NCI-H146 treated with DMSO at 0.1 percent for 48 hours (cell line): ENCODE data around the gene COL6A1.

Source experiments
- DNase-seq: peaks from one replicate; lab custom pipeline; 2025; ENCODE audit not compliant: unreplicated experiment; lab: John Stamatoyannopoulos, UW

Gene COL6A1

DNA sequence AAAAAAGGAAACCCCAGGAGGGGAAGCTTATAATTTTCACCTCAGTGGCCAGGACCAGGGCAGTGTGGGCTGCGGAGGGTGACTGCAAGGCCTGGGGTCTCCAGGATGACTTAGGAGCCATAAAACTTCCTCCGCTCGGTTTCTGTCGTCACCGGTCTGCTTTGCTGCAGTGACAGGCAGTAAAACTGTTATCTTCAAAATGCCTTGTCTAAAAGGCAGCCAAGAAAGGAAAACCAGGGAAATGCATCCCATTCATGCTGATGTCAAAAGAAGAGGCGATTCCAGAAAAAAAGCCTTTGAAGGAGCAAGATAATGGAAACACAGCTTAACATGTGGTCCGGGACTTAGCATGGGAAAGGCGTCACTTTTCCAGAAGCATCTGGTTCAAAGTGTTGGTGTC lies 42.0 kb downstream of the COL6A1 start:
- no peak for DNase-seq

DNA sequence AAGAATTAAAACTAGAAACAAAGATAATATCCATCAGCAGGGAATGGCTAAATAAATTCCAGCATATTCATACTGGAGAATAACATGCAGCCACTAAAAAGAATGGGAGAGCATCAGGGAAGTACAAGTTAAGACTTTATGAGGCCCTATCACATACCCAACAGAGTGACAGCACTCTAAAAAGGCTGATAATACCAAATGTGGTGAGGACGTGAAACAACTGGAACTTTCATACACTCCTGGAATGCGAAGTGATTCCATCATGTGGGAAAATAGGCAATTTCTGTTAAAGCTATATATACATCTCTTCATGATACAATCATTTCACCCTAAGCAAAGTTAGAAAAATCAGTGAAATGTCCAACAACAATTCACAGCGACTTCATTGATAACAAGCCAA lies 42.6 kb downstream of the COL6A1 start:
- DNase-seq = no peak

DNA sequence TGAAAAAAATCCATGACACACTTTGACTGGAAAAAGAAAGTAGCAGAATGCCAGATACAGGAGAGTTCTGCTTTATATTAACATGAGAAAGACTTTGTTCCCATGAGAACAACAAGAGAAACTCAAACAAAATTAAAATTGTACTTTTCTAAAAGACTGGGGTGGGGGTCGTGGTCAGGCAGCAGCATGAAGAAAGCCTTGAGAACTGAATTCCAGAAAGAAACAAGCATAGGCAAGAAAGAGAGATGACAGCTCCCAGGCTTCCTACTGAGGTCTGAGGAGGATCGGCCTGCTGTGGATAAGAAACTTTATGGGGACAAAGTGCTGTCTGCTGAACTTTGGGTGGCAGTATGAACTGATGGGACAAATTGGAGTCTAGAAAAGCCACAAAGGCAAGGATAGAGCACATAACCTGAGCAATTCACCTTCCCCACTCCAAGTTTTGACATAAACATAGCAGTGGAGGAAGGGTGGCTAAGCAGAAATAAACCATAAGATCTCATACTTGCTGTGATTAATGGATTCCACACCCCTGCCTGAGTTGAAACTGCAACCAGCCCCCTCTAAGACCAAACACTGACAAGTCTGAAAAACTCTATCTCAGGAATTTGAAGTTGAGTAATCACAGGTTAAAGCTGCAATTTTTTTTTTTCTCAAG lies 43.7 kb downstream of the COL6A1 start:
- no peak for DNase-seq

DNA sequence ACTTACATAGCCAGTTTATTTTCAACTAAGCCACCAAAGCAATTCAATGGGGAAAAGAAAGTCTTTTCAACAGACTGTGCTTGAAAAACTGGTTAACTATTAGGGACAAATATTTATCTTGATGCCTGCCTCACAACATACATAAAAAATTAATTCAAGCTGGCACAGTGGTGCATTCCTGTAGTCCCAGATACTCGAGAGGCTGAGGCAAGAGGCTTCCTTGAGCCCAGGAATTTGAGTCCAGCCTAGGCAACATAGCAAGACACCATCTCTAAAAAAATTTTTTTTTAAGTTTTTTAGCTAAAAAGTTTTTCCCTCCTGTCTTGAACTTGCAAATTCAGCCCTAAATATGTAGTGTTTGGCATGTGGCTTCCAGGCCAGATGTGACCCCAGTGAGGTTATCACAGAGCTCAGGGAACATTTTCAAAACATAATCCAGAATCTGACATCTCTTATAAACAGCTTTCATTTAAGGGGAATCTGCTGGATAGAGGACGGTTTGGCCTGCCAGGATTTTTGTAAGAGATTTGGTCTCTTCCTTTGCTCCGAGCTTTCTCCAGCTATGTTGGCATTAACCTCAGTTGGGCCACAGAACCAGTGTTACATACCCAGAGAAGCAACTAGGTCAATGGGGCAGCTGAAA lies 46.4 kb downstream of the COL6A1 start:
- no peak for DNase-seq

DNA sequence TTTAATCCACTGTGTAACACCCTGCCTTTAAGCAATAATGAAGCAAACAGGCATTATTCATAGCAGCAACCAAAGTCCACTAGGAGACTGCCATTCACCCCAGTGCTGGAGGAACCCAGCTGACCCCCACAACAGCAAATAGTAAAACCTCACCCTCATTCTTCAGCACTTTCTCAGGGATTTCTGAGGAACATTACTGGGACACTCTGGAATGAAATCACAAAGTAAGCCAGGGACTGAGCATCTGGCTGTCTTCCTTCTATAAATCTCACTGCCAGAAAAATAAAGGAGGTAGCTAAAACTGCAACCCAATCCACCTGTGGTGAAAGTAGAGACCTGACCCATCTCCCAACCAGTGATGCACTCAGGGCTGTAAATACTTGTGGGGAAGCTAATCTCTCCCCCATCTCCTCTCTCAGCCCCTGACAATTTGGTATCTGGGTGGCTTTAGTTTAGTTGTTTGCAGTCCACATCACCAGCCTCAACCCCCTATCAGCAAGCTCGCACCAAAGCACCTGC lies 47.1 kb downstream of the COL6A1 start:
- DNase-seq = no peak

DNA sequence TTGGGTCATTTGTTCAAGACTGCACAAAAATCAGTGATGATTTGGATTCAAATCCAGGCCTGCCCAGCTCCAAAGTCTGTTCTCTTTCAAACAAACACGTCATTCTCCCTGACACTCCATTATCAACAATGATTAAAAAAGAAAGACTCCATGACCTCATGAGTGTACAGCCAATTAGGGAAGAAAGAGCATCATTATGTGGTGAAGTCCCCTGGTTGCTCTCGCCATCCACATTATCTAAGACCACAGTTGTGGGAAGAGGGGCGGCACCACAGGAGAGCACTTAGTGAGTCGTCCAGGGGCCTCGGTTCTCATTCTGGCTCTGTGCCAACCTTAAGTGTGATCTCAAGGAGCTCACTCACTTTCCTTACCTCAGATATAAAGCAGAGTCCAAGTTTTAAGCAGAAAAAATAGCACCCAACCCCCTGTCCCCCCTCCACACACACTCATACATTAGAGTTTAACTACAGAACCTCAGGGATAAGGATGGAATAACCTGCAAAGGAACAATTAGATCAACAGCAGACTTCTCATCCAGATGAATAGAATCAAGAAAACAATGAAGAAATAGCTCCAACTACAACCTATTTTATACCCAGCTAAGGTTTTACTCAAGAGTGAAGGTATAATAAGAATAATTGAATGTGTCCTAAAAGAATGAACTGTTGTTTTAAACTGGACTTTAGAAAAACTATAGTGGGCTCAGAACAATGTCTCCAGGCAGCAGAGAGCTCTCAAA lies 47.8 kb downstream of the COL6A1 start:
- DNase-seq = no peak

DNA sequence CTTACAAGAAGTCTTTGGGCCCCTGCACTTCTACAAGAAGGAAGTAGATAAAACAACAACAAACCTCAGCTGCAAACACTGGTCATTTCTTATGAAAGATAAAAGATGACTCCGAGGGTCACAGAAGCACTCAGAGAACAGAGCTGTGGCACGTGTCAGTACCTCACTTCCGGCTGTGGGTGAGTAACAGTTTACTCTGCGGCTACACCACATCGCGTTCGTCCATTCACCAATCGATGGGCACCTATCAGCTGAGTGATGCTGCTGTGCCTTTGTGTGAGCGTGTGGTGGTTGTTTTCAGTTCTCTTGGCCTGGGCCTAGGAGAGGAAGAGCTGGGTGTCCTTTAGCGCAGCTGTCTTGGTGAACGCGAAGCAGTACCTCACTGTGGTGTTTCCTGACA lies 49.9 kb downstream of the COL6A1 start:
- no peak for DNase-seq

DNA sequence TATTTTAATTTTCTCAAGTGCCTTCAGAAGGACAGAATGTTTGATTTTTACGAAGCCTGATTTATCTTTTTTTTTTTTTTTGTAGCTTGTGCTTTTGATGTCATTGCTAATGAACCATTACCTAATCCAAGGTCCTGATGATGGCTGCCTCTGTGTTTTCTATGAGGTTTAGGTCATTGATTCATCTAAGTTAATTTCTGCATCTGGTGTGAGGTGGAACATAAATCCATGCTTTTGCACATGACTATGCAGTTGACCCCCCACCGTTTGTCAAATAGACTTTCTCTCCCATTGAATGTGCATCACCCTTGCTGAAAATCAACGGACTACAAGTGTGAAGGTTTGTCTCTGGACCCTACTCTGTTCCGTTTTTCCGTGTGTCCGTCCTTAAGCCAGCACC lies 50.5 kb downstream of the COL6A1 start:
- no peak for DNase-seq

DNA sequence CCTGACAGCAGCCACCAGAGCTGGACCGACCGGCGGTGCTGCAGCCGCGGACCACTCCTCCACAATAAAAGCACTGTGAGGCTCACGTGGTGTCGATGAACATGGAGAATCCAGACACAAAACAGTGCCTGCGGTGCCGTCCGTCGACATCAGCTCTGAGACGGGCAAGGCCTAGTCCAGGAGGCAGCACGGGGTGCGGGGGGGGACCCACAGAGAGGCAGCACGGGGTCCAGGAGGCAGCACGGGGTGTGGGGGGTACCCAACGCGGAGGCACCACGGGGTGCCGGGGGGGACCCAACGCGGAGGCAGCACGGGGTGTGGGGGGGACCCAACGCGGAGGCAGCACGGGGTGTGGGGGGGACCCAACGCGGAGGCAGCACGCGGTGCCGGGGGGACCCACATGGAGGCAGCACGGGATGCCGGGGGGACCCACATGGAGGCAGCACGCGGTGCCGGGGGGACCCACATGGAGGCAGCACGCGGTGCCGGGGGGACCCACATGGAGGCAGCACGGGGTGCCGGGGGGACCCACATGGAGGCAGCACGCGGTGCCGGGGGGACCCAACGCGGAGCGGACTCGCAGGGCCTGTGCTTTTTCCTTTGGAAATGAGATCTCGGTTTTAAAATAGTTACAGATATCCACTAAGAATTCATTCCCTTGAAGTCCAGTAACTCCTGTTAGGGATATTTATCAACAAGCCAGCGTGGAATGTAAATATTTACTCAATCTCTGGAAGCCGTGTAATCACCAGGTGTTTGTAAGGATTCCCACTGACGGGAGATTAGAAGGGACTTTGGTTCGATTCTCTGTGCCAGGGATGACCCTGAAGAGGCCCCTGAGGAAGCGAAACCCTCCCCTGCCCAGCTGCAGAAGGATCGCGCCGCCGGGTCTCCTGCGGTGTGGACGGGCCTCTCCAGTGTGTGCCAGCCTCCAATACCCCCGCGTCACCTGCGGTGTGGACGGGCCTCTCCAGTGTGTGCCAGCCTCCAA lies 52.1 kb downstream of the COL6A1 start:
- no peak for DNase-seq

DNA sequence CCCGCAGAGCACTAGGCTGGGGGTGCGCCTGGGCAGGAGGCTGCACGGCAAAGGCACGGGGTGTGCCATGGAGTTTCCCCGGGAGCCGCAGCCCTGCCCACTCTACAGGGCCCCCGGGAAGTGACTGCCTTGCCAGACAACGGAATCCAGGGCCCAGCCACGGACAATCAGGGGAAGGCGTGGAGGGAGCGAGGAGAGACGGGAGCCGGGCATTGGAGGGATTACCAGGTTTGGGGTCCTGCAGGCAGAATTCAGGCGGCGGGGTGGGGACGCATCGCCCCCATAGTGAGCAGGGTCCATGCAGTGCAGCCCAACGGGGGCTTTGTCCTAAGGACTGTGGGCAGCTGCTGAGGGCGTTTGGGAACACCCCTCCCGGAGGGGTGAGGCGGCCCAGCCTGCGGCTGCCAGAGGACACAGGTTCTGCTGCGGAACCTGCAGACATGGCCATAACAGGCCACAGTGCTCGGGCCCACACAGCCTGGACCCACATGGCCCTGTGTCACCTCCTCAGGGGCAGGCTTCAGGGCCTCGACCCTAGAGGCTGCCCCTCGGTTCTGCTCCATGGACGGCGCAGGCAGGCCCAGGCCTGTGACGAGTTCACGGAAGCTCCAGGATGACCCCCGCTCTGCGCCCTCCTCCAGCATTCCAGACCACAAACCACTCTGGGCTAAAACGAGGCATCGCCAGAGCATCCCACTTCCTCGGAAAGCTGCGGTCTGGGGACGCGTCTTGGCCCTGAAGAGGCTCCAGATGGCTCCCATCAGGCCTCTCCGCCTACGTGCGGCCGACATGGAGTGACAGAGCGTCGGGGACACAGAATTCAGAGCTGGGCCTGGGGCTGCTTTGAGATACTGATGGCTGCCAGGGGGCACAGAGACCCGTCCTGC lies 54.5 kb downstream of the COL6A1 start:
- DNase-seq = no peak

DNA sequence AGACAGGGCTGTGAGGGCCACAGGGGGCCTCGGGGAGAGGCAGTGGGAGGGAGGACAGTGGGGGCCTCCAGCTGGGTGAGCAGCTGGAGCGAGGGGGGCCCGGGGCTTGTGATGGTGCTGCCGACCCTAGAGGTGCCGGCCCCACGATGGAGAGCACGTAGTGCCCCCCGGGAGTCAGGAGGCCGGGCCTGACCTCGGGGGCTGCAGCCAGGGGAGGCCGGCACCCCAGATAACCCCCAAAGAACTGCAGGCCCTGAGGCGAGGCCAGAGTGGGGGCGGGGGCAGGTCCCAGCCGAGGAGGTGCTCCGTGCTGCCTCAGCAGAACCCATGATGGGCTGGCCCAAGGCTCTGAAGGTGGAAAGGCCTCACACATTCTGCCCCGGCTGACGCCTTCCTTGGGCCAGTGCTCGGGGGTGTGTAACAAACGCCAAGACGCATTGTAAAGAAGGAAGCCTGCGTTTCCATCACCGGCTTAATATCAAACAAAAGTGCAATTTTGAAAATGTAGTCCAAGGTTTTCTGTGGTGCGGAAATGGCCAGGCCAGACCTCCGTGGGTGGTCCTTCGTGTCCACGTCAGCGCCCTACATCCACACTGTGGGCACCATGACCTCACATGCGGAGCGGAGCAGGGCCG lies 55.2 kb downstream of the COL6A1 start:
- DNase-seq = no peak

DNA sequence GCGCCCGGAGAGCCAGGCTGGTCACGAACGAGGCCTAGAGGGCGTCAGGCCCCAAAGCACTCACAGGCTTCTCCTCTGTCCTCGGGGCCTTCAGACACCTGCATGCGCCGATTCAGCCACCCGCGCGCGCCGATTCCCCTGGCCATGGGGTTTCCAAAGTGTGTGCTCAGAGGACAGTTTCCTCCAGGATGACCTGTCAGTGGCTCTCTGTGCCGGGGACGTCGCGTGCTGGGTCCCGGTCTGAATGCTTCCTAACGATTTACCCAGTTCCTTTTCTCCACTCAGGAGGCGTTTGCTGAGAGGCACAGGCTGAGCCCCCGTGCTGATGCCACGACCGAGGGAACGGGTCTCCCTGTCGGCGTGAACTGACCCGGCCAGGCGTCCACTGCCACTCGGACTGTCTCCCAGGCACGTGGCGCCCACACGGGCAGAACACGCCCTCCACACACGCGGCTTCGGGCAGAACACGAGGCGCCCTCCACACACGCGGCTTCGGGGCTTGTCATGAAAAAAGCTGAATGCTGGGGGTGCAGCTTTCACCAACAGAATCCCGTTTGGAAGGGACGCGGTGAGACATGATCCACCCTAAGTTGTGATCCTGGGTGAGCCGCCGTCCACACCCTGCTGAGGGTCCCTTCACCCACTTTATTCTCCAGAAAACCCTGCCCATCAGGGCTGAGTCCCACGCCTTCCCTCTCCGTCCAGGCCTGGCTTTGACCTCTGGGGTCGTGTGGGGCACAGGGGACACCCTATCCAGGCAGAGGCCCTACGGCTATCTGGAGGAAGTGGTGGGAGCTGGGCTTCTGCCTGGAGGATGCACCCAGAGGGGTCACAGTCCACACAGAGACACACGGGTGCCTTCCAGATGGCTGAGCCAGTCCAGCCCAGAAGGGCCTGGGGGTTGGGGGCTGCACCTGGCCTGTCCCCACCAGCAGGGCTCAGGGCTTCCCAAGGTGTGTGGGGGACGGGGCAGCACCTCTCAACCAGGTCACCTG lies 56.1 kb downstream of the COL6A1 start:
- DNase-seq = no peak

DNA sequence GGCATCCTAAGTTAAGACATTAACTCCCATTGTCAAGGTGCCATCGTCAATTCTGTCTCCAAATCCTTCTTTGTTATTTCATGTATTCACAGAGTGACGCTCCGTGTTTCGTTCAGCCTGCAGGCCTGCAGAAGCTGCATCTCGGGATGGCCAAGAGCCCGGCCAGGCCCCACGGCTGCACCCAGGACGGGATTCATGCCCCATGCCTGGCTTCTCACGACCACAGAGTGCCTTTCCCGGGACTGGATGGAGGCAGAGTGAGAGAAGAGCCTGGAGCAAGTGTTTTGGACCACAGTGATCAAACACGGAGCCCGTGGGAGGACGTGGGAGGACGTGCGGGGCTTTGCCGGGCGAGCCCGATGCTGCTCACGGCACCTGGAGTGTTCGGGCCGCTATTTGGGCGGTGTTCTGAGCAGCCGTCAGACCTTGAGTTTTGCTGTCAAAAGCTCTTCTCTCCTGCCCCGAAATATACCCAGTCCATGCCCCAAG lies 56.8 kb downstream of the COL6A1 start:
- DNase-seq = no peak

DNA sequence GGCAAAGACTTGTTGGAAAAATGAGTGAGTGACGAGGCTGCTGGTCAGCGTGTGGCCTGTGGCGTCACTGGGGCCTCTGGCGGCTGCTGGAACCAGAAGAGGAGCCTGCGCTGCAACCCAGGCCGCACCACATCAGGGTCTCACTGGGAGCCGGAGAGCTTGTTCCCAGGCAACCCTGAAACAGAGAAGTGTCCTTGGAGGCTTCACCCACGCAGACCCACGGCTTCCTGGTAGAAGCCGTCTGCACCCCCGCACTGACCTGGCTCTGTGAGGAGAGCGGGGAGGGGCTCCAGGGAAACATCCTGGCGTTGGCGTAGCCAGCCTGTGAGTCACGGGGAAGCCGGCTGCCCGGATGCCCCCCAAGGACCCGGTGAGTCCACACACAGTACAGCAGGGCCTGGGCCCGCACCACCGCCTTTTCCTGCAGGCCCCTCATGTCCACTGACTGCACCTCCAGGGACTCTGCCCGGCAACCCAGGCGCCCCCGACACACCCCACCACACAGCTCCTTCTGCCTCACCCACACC lies 57.4 kb downstream of the COL6A1 start:
- DNase-seq = no peak

DNA sequence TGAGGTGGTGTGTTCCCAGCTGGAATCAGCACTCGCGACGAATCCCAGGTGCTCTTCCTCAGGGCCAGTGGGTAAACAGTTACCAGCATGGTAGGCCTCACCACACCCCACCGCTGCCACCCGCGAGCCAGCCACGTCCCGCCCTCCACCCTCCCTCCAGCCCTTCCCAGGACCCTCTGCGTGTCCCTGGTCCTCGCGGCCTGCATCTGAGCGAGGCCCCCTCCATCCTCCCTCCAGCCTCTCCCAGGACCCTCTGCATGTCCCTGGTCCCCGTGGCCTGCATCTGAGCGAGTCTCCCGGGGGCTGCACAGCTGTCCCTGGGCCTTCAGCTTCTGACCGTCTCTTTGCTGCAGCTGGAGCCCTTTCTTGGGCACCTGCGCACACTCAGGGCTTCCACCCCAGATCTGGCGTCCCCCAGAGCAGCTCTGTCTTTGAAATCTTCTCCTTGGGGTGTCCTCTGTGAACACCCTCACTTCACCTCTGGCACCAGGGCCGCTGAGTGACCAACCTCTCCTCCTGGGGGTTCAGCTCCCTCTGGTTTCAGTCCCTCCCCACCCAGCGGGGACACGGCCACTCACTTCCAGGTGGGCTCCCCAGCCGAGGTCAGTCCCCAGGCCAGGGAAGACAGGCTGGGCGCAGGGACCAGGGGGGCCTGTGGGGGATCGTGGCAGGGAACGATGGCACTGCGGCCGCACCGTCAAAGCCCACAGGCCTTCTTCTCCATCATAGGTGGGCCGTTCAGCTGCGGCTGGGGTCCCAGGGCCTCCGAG lies 58.5 kb downstream of the COL6A1 start:
- DNase-seq = no peak

DNA sequence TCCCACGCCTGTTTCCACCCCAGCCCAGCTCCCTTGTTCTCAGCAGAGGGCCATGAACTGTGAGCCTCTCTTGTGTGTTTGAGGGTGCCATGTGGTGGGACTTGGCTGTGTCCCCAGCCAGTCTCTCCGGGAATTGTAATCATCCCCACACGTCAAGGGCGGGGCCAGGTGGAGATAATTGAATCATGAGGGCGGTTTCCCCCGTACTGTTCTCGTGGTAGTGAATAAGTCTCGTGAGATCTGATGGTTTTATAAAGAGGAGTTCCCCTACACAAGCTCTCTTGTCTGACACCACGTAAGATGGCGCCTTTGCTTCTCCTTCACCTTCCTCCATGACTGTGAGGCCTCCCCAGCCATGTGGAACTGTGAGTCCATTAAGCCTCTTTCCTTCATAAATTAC lies 59.1 kb downstream of the COL6A1 start:
- DNase-seq = no peak

DNA sequence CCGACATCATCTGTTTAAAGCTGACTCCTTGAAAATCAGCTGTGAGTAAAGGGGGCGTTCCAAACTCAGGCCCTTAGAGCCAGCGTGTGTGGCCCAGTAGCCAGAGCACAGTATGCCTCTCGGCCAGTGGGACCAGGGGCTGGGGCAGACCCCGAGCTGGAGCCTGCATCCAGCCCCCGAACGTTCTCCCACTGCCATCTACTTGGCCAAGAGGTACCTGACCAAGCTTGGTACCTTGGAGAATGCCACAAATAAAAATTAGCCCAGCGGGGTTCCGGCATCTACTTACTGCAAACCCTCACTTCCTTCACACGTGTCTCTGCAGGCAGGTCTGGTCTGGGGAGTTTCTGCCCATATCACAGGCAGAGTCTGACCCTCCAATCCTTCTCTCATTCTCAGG lies 59.6 kb downstream of the COL6A1 start:
- no peak for DNase-seq
